Adrenal gland (tissue), 5 donors: ENCODE results near the gene BCAS4.

Experiments used
- POLR2A ChIP-seq, 2 donors: fragments of 450-650 bp; IDR thresholded peaks; one replicate each; pipeline ENCODE4 v1.6.1; 2017; ENCODE audit warnings: antibody characterized with exemption in 2 of 2, mild to moderate bottlenecking in 2 of 2, moderate library complexity in 1 of 2
- TF ChIP-seq, protein P1 (sequence below), 6 experiments: fragments of 450-650 bp in 4 of 6; fragments of 200-600 bp in 2 of 6; sonication (generic) in 1 of 6; IDR thresholded peaks; 1 replicate in 5 of 6; 2 replicates in 1 of 6; pipeline versions ENCODE4 v1.5.1 to v1.8.0; 2016 to 2021; ENCODE audit warnings: antibody characterized with exemption in 6 of 6, mild to moderate bottlenecking in 2 of 6, moderate library complexity in 1 of 6
- donor health status: DM: no; HTN: no; CAD: no.

DNA sequence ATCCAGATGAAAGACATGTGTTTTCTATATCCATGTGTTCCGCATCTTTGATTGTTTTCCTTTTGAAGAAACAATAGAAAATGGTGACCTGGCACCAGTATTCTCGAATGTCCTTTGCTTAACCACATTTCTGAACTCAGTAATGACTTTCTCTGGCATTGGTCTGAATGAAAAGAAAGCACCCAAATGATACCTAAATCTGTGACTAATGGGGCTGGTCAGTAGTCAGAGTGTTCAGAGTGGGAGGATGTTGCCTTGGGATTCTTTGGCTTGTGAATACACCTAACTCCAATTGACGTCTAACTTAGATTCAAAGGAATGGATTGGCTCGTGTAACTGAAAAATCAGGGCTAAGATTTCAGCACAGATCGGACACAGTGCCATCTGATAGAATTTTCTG is 36.4 kb upstream of the BCAS4 start:
- TF ChIP-seq, protein P1, sequence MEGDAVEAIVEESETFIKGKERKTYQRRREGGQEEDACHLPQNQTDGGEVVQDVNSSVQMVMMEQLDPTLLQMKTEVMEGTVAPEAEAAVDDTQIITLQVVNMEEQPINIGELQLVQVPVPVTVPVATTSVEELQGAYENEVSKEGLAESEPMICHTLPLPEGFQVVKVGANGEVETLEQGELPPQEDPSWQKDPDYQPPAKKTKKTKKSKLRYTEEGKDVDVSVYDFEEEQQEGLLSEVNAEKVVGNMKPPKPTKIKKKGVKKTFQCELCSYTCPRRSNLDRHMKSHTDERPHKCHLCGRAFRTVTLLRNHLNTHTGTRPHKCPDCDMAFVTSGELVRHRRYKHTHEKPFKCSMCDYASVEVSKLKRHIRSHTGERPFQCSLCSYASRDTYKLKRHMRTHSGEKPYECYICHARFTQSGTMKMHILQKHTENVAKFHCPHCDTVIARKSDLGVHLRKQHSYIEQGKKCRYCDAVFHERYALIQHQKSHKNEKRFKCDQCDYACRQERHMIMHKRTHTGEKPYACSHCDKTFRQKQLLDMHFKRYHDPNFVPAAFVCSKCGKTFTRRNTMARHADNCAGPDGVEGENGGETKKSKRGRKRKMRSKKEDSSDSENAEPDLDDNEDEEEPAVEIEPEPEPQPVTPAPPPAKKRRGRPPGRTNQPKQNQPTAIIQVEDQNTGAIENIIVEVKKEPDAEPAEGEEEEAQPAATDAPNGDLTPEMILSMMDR (IDR thresholded peaks at IDR 0.05): no peak
- no peak for TF ChIP-seq POLR2A (IDR thresholded peaks at IDR 0.05)
